K562 (cell line): ENCODE measurements around the gene ARID3A. TPM values are rescaled to one million over a fixed set of nuclear protein-coding genes. Genes with fewer than 3 reads are reported as not detected.

ENCODE experiments used
- BCLAF1 ChIP-seq, 2 experiments: fragments of 450-650 bp in 1 of 2; IDR thresholded peaks; 2 replicates each; pipeline ENCODE4 v1.6.1; 2011 to 2017; ENCODE audit warnings: low read depth in 2 of 2, antibody characterized with exemption in 1 of 2, borderline replicate concordance in 1 of 2, low read length in 1 of 2, mild to moderate bottlenecking in 1 of 2, mixed read lengths in 1 of 2; ENCODE audit not compliant: control insufficient read depth in 1 of 2
- EHMT2 ChIP-seq: fragments of 450-650 bp; IDR thresholded peaks from 2 replicates; pipeline ENCODE4 v1.6.1; 2018; ENCODE audit warnings: antibody characterized with exemption
- FIP1L1 ChIP-seq: fragments of 200-400 bp; formaldehyde crosslinking; IDR thresholded peaks from 2 replicates; pipeline ENCODE4 v1.6.1; 2018; ENCODE audit warnings: mild to moderate bottlenecking, low read depth, low read length; ENCODE audit not compliant: poor library complexity, severe bottlenecking
- HLTF ChIP-seq: fragments of 450-650 bp; IDR thresholded peaks from 2 replicates; pipeline ENCODE4 v1.6.1; 2016
- HOXB6 ChIP-seq: fragments of 250-450 bp; sonication (Bioruptor Pico); IDR thresholded peaks from 2 replicates; pipeline ENCODE4 v1.5.1; 2022; ENCODE audit warnings: mild to moderate bottlenecking, borderline replicate concordance
- KLF1 ChIP-seq: fragments of 450-650 bp; IDR thresholded peaks from 2 replicates; pipeline ENCODE4 v1.6.1; 2016; ENCODE audit warnings: missing genetic modification characterization, missing compliant biosample characterization
- MITF ChIP-seq: IDR thresholded peaks from 2 replicates; pipeline ENCODE4 v1.6.1; 2014; ENCODE audit warnings: antibody characterized with exemption
- MTF1 ChIP-seq: fragments of 250-450 bp; sonication (Bioruptor Pico); IDR thresholded peaks from 2 replicates; pipeline ENCODE4 v1.9.0; 2021; ENCODE audit warnings: moderate library complexity, mild to moderate bottlenecking, inconsistent platforms, borderline replicate concordance
- NEUROD1 ChIP-seq: fragments of 150-350 bp; IDR thresholded peaks from 2 replicates; pipeline ENCODE4 v1.6.1; 2014; ENCODE audit warnings: borderline replicate concordance, low read length, low read depth; ENCODE audit not compliant: partially characterized antibody
- NFRKB ChIP-seq: fragments of 450-650 bp; IDR thresholded peaks from 2 replicates; pipeline ENCODE4 v1.6.1; 2016; ENCODE audit warnings: low read depth
- PBX2 ChIP-seq, 2 experiments: IDR thresholded peaks in 1 of 2; conservative IDR thresholded peaks in 1 of 2; 2 replicates each; pipeline ENCODE4 v1.6.1; 2016; ENCODE audit warnings: low read depth in 2 of 2, mild to moderate bottlenecking in 1 of 2, missing compliant biosample characterization in 1 of 2, missing genetic modification characterization in 1 of 2, moderate library complexity in 1 of 2
- PHB ChIP-seq: fragments of 250-450 bp; sonication (Bioruptor Pico); IDR thresholded peaks from 2 replicates; pipeline ENCODE4 v1.5.0; 2021
- PML ChIP-seq: IDR thresholded peaks from 2 replicates; pipeline ENCODE4 v1.6.1; 2012; ENCODE audit warnings: low read length, inconsistent platforms
- POLR2G ChIP-seq: fragments of 200-400 bp; formaldehyde crosslinking; IDR thresholded peaks from 2 replicates; pipeline ENCODE4 v1.6.1; 2017; ENCODE audit warnings: low read depth, mild to moderate bottlenecking, antibody characterized with exemption, low read length, moderate library complexity
- RBFOX2 ChIP-seq: fragments of 200-400 bp; formaldehyde crosslinking; IDR thresholded peaks from 2 replicates; pipeline ENCODE4 v1.6.1; 2017; ENCODE audit warnings: low read depth, mild to moderate bottlenecking, low read length, moderate library complexity
- RBM34 ChIP-seq: fragments of 200-400 bp; formaldehyde crosslinking; IDR thresholded peaks from 2 replicates; pipeline ENCODE4 v1.6.1; 2018; ENCODE audit warnings: low read length, borderline replicate concordance; ENCODE audit not compliant: insufficient read depth
- SIN3A ChIP-seq, 2 experiments: fragments of 150-350 bp in 1 of 2; IDR thresholded peaks; 2 replicates each; pipeline ENCODE4 v1.6.1; 2011 to 2016; ENCODE audit warnings: borderline replicate concordance in 2 of 2, low read depth in 2 of 2, low read length in 2 of 2, mild to moderate bottlenecking in 2 of 2, moderate library complexity in 2 of 2; ENCODE audit not compliant: control insufficient read depth in 1 of 2
- SMC3 ChIP-seq: conservative IDR thresholded peaks from 2 replicates; pipeline ENCODE4 v1.6.1; 2011; ENCODE audit warnings: low read depth, low read length, improper control_type of control experiment; ENCODE audit not compliant: insufficient read depth
- TAF9B ChIP-seq: fragments of 450-650 bp; IDR thresholded peaks from 2 replicates; pipeline ENCODE4 v1.6.1; 2018; ENCODE audit warnings: mild to moderate bottlenecking; ENCODE audit not compliant: partially characterized antibody
- TGIF2 ChIP-seq: sonication (generic); formaldehyde crosslinking; IDR thresholded peaks from 2 replicates; pipeline ENCODE4 v1.8.1; 2022; ENCODE audit warnings: mild to moderate bottlenecking, missing genetic modification reagents, moderate library complexity
- ZNF583 ChIP-seq: fragments of 250-450 bp; sonication (Bioruptor Pico); IDR thresholded peaks from 2 replicates; pipeline ENCODE4 v1.4.0; 2020
- polyA plus RNA-seq, 8 experiments: library from polyadenylated mRNA; depleted of rRNA in 4 of 8; stranded (reverse) in 5 of 8; unstranded in 3 of 8; fragments of >200 nt; fragmentation: Nextera tagmentation in 2 of 8; fragmentation: Illumina TruSeq in 1 of 8; extraction: Ambion mirVana in 2 of 8; extraction: Trizol in 1 of 8; gene quantifications; 2 replicates each; pipeline versions ENCODE4 v1.2.1 to v1.2.3, GENCODE V29; 2011 to 2014; ENCODE audit warnings: inconsistent platforms in 1 of 8, missing spikeins in 1 of 8
- total RNA-seq, 7 experiments: library from RNA; depleted of rRNA in 6 of 7; stranded (reverse); fragments of >200 nt in 6 of 7; fragmentation: Illumina TruSeq in 2 of 7; extraction: Trizol in 2 of 7; gene quantifications; 2 replicates each; pipeline versions ENCODE4 v1.2.1 to v1.2.3, GENCODE V29; 2011 to 2021; ENCODE audit warnings: low replicate concordance in 1 of 7

Gene ARID3A
- total and polyA plus RNA-seq, 9 of the 15 experiments (the other 6 are each of a cell fraction or from before 2014, with no cell fraction given) = 1.4 to 118 (median 31.2) TPM

DNA sequence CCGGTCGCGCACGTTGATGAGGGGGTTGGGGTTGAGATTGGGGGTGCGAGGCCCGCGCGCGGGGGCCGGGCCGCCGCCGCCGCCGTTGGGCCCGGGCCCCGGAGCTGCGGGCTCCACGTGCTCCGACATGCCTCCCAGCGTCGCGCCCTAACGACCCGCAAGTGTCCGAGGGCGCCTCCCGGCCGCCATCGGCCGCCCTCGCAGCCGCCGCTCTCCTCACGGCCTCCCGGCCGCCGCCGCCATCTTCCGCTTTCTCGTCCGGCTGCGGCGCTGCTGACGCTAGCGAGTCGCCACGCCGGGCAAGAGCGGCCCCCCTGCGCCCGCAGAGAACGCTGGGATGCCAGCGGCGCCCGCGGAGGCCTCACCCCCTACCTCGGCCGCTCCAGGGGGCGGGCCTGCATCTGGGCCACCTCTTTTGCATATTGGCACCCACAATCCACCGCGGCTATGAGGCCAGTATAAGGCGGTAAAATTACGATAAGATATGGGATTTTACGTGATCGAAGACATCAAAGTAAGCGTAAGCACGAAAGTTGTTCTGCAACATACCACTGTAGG is 95.1 kb downstream of the ARID3A start, which contains the start of gene TMEM259 (continued):
- no peak for TF ChIP-seq MTF1 (CRISPR knock-in tag)
- TF ChIP-seq PML = no peak
- TF ChIP-seq FIP1L1 = no peak
- TF ChIP-seq TAF9B = no peak
- TF ChIP-seq RBM34 = no peak; the same call in 1 of the 2 replicates
- TF ChIP-seq PBX2 (CRISPR knock-in tag; IDR thresholded peaks at IDR 0.05; ENCODE audit: low read depth) = no peak
- no peak for TF ChIP-seq PBX2 (tag; conservative IDR thresholded peaks at IDR 0.05; ENCODE audit: low read depth)
- 0 out of 2 replicates have a peak, but pooled peaks have one; percentile 10 for TF ChIP-seq HOXB6
- TF ChIP-seq TGIF2 (CRISPR knock-in tag) = no peak
- peak; percentile 57; the same call in 1 of the 2 replicates for TF ChIP-seq NFRKB
- no peak for TF ChIP-seq KLF1 (tag)
- TF ChIP-seq SIN3A (IDR thresholded peaks at IDR 0.05; ENCODE audit: borderline replicate concordance in 2 of 2, control insufficient read depth in 1 of 2, low read depth in 2 of 2, low read length in 2 of 2) = peak in 1 of 2 experiments; percentile 81; a peak in 1 of 4 replicates
- no peak for TF ChIP-seq NEUROD1
- TF ChIP-seq EHMT2 = no peak
- no peak for TF ChIP-seq MITF
- TF ChIP-seq RBFOX2 = peak; percentile 95
- TF ChIP-seq ZNF583 (CRISPR knock-in tag) = no peak
- TF ChIP-seq HLTF = no peak
- no peak for TF ChIP-seq PHB
- TF ChIP-seq POLR2G = peak; percentile 96
- TF ChIP-seq SMC3 = 0 out of 2 replicates have a peak, but pooled peaks have one; percentile 9
- no peak for TF ChIP-seq BCLAF1 (IDR thresholded peaks at IDR 0.05; ENCODE audit: borderline replicate concordance in 1 of 2, control insufficient read depth in 1 of 2, low read depth in 2 of 2, low read length in 1 of 2)
